CD8-positive, alpha-beta memory T cell (primary cell): ENCODE measurements around the gene CASP1. TPM values are rescaled to one million over a fixed set of nuclear protein-coding genes. Genes with fewer than 3 reads are reported as not detected.

Source experiments
- CTCF ChIA-PET: fragments of 350-600 bp; sonication (Branson Sonifier 250); formaldehyde crosslinking; loops from one replicate; lab custom pipeline; 2021; ENCODE audit warnings: antibody characterized with exemption; lab: Charles Lee
- POLR2A ChIA-PET: fragments of 350-600 bp; sonication (Branson Sonifier 250); formaldehyde crosslinking; loops from one replicate; lab custom pipeline; 2021; ENCODE audit warnings: antibody characterized with exemption; lab: Charles Lee
- DNase-seq, 5 donors: peaks; one replicate each; pipeline versions ENCODE4 v3.0.0 to v3.0.0-alpha.2; 2020 to 2022; ENCODE audit warnings: mixed read lengths in 1 of 5
- H3K27ac ChIP-seq: one replicate; pipeline ENCODE4 v1.7.0; 2013; ENCODE audit warnings: low read depth, mild to moderate bottlenecking, low read length, moderate library complexity
- H3K27me3 ChIP-seq: 2 replicates; pipeline ENCODE4 v1.7.0; 2013; ENCODE audit warnings: low read length, mild to moderate bottlenecking; ENCODE audit not compliant: insufficient read depth, poor library complexity, severe bottlenecking
- H3K36me3 ChIP-seq: 2 replicates; pipeline ENCODE4 v1.7.0; 2013; ENCODE audit warnings: mild to moderate bottlenecking, low read length, moderate library complexity; ENCODE audit not compliant: insufficient read depth
- H3K4me1 ChIP-seq: 2 replicates; pipeline ENCODE4 v1.7.0; 2013; ENCODE audit warnings: mild to moderate bottlenecking, low read length, moderate library complexity; ENCODE audit not compliant: insufficient read depth
- H3K4me3 ChIP-seq: 2 replicates; pipeline ENCODE4 v1.7.0; 2013; ENCODE audit warnings: mild to moderate bottlenecking, low read length
- H3K9me3 ChIP-seq: 2 replicates; pipeline ENCODE4 v1.7.0; 2013; ENCODE audit warnings: mild to moderate bottlenecking, low read length
- H3K27ac Mint-ChIP-seq, 8 donors: one replicate each; pipeline ENCODE4 v1.8.0; 2020 to 2021; ENCODE audit warnings: mixed read lengths in 8 of 8, mild to moderate bottlenecking in 6 of 8, inconsistent platforms in 3 of 8, moderate library complexity in 3 of 8
- H3K27me3 Mint-ChIP-seq, 2 donors: one replicate each; pipeline ENCODE4 v1.8.0; 2020 to 2021; ENCODE audit warnings: mixed read lengths in 2 of 2, mild to moderate bottlenecking in 1 of 2, moderate library complexity in 1 of 2
- H3K36me3 Mint-ChIP-seq, 3 donors: one replicate each; pipeline ENCODE4 v1.8.0; 2020 to 2021; ENCODE audit warnings: mixed read lengths in 3 of 3, inconsistent platforms in 1 of 3, mild to moderate bottlenecking in 1 of 3
- H3K4me1 Mint-ChIP-seq, 3 donors: one replicate each; pipeline ENCODE4 v1.8.0; 2020 to 2021; ENCODE audit warnings: mixed read lengths in 3 of 3, inconsistent platforms in 1 of 3, mild to moderate bottlenecking in 1 of 3
- H3K4me3 Mint-ChIP-seq, 7 donors: one replicate each; pipeline ENCODE4 v1.8.0; 2020 to 2021; ENCODE audit warnings: mixed read lengths in 7 of 7, mild to moderate bottlenecking in 6 of 7, moderate library complexity in 4 of 7, inconsistent platforms in 2 of 7
- H3K9me3 Mint-ChIP-seq, 5 donors: one replicate each; pipeline ENCODE4 v1.8.0; 2020 to 2022; ENCODE audit warnings: mixed read lengths in 5 of 5, mild to moderate bottlenecking in 3 of 5, moderate library complexity in 2 of 5, inconsistent platforms in 1 of 5
- polyA plus RNA-seq: library from polyadenylated mRNA; unstranded; fragments of 300-500 nt; fragmentation: Illumina TruSeq; gene quantifications from one replicate; pipeline ENCODE4 v1.2.3, GENCODE V29; 2021
- total RNA-seq, 2 experiments: library from RNA; stranded (reverse); gene quantifications; one replicate each; pipeline ENCODE4 v1.2.3, GENCODE V29; 2021

The CASP1 gene
- total and polyA plus RNA-seq, 3 experiments from 2014 or later = 30.0 to 152 (median 36.2) TPM

DNA sequence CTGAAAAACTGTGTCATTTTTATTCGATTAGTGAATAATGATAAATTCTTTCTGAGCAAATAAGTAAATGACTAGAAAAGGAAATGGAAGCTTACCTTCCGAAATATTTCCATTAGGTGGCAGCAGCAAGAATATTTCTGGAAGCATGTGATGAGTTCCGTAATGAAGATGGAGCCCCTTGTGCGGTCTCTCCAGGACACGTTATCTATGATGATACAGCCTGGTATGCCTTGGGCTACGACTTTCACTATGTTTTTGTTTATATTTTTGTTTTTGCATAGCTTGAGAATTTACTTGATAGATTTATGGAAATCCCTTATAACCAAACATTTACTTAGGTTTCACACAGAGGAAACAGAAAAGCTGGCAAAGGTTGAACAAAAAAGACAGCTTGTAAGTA is 37.7 kb downstream of the CASP1 start:
- Mint-ChIP-seq H3K27me3 (no peaks in the 10 kb centered on the region), H3K27ac (no peak overlapping the region), H3K36me3 (peaks cover 0 to 14% (median 0%) of the 10 kb centered on the region in 3 donors), H3K9me3 (no peaks in the 10 kb centered on the region), H3K4me3 (no peak overlapping the region), H3K4me1 (peaks cover 9 to 28% (median 19%) of the 10 kb centered on the region in 3 donors)
- no peaks in the 10 kb centered on the region for H3K27me3 ChIP-seq
- DNase-seq = no peak
- H3K36me3 ChIP-seq = no peaks in the 10 kb centered on the region
- no peak overlapping the region for H3K27ac ChIP-seq
- no peak overlapping the region for H3K4me3 ChIP-seq
- CTCF ChIA-PET = no interaction called here
- POLR2A ChIA-PET = no interaction called here
- H3K4me1 ChIP-seq = no peaks in the 10 kb centered on the region
- H3K9me3 ChIP-seq = no peaks in the 10 kb centered on the region

GRCh38 chr11:104995001-104995408 is 39.9 kb downstream of the CASP1 start:
- no peaks in the 10 kb centered on the region for H3K9me3 ChIP-seq
- no peaks in the 10 kb centered on the region for H3K4me1 ChIP-seq
- H3K4me1 Mint-ChIP-seq = peaks cover 5 to 16% (median 13%) of the 10 kb centered on the region in 3 donors
- no peaks in the 10 kb centered on the region for H3K27me3 Mint-ChIP-seq
- no peaks in the 10 kb centered on the region for H3K27me3 ChIP-seq
- POLR2A ChIA-PET = no interaction called here
- peaks cover 0 to 14% (median 0%) of the 10 kb centered on the region in 3 donors for H3K36me3 Mint-ChIP-seq
- H3K27ac Mint-ChIP-seq = no peak overlapping the region
- CTCF ChIA-PET = no interaction called here
- no peak overlapping the region for H3K4me3 ChIP-seq
- H3K36me3 ChIP-seq = no peaks in the 10 kb centered on the region
- no peaks in the 10 kb centered on the region for H3K9me3 Mint-ChIP-seq
- no peak overlapping the region for H3K4me3 Mint-ChIP-seq
- no peak for DNase-seq
- no peak overlapping the region for H3K27ac ChIP-seq

DNA sequence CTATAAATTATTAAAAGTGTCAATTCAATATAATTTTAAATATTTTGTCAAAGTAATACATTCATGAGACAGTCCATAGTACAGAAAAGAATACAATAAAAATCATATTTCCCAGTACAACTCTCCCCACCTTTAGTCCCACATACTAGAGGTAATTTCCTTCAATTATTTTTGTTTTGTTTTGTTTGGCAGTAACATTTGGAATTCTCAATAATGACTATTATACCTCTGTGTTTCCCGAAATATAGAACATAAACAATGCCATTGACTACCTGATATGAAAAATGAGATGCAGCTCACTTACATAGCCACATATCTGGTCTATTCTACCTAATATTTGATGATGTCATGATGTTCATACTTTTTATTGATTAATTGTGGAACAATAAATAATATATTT is 42.2 kb downstream of the CASP1 start:
- POLR2A ChIA-PET = no interaction called here

GRCh38 chr11:104991994-104992393 is 43.0 kb downstream of the CASP1 start:
- Histone ChIP-seq H3K9me3 (no peaks in the 10 kb centered on the region), H3K27me3 (no peaks in the 10 kb centered on the region), H3K4me1 (no peaks in the 10 kb centered on the region), H3K4me3 (no peak overlapping the region), H3K36me3 (no peaks in the 10 kb centered on the region), H3K27ac (no peak overlapping the region)
- Mint-ChIP-seq H3K4me1 (peaks cover 5 to 13% (median 12%) of the 10 kb centered on the region in 3 donors), H3K4me3 (no peak overlapping the region), H3K9me3 (peaks cover 0 to 10% (median 7%) of the 10 kb centered on the region in 5 donors), H3K36me3 (peaks cover 0 to 32% (median 0%) of the 10 kb centered on the region in 3 donors), H3K27me3 (peaks cover 0 to 4% of the 10 kb centered on the region in 2 donors), H3K27ac (no peak overlapping the region)
- ChIA-PET CTCF (interaction anchor here (0.8 kb wide), 1 partner anchor 9 kb away, joined by 3 read pairs; no protein-coding TSS in a partner anchor), POLR2A (no interaction called here)
- no peak for DNase-seq

More for the DNA sequence above, 42.2 kb downstream of the CASP1 start:
- H3K4me3 Mint-ChIP-seq = no peak overlapping the region
- DNase-seq = no peak
- H3K4me1 Mint-ChIP-seq = peaks cover 5 to 13% (median 12%) of the 10 kb centered on the region in 3 donors
- CTCF ChIA-PET = no interaction called here
- no peak overlapping the region for H3K27ac Mint-ChIP-seq
- Histone ChIP-seq H3K4me3 (no peak overlapping the region), H3K36me3 (no peaks in the 10 kb centered on the region), H3K4me1 (no peaks in the 10 kb centered on the region), H3K27me3 (no peaks in the 10 kb centered on the region), H3K9me3 (no peaks in the 10 kb centered on the region), H3K27ac (no peak overlapping the region)
- H3K9me3 Mint-ChIP-seq = peaks cover 0 to 7% (median 5%) of the 10 kb centered on the region in 5 donors
- peaks cover 0 to 26% (median 0%) of the 10 kb centered on the region in 3 donors for H3K36me3 Mint-ChIP-seq
- peaks cover 0 to 4% of the 10 kb centered on the region in 2 donors for H3K27me3 Mint-ChIP-seq

GRCh38 chr11:104984808-104985207 is 50.1 kb downstream of the CASP1 start:
- Mint-ChIP-seq H3K27ac (no peak overlapping the region), H3K27me3 (peaks cover 0 to 4% of the 10 kb centered on the region in 2 donors), H3K4me1 (no peaks in the 10 kb centered on the region), H3K4me3 (no peak overlapping the region), H3K9me3 (peaks cover 0 to 10% (median 7%) of the 10 kb centered on the region in 5 donors), H3K36me3 (peaks cover 0 to 18% (median 0%) of the 10 kb centered on the region in 3 donors)
- DNase-seq = no peak
- no peak overlapping the region for H3K27ac ChIP-seq
- POLR2A ChIA-PET = no interaction called here
- H3K36me3 ChIP-seq = no peaks in the 10 kb centered on the region
- H3K9me3 ChIP-seq = no peaks in the 10 kb centered on the region
- CTCF ChIA-PET = no interaction called here
- no peaks in the 10 kb centered on the region for H3K4me1 ChIP-seq
- H3K4me3 ChIP-seq = no peak overlapping the region
- no peaks in the 10 kb centered on the region for H3K27me3 ChIP-seq

- H3K4me3 ChIP-seq = no peak overlapping the region
- Mint-ChIP-seq H3K4me3 (no peak overlapping the region), H3K27me3 (no peaks in the 10 kb centered on the region), H3K4me1 (no peaks in the 10 kb centered on the region), H3K9me3 (peaks cover 0 to 3% (median 2%) of the 10 kb centered on the region in 5 donors), H3K36me3 (peaks cover 0 to 5% (median 0%) of the 10 kb centered on the region in 3 donors), H3K27ac (no peak overlapping the region)
- H3K27me3 ChIP-seq = no peaks in the 10 kb centered on the region
- no peaks in the 10 kb centered on the region for H3K36me3 ChIP-seq
- ChIA-PET POLR2A (no interaction called here), CTCF (no interaction called here)
- no peak for DNase-seq
- H3K27ac ChIP-seq = no peak overlapping the region
- H3K9me3 ChIP-seq = no peaks in the 10 kb centered on the region
- H3K4me1 ChIP-seq = no peaks in the 10 kb centered on the region
Measured at GRCh38 chr11:104979839-104980238, 55.1 kb downstream of the CASP1 start.

Other genes starting within 250 kb of the CASP1 start
- not detected for gene CASP12, start 136.7 kb downstream of the CASP1 start, total RNA-seq
- not detected for gene CASP12, start 136.7 kb downstream of the CASP1 start, polyA plus RNA-seq
- gene CASP4, start 66.6 kb downstream of the CASP1 start, total RNA-seq = 10 to 100 TPM; 41.9 to 48.8 TPM
- 125 TPM for gene CASP4, start 66.6 kb downstream of the CASP1 start, polyA plus RNA-seq
- not detected for gene CASP5, start 12.0 kb downstream of the CASP1 start, total RNA-seq
- not detected for gene CASP5, start 12.0 kb downstream of the CASP1 start, polyA plus RNA-seq
- 10 to 100 TPM in 1 of 2 experiments, 1 to 10 TPM in 1; 8.0 to 10.3 TPM for gene CARD16, start 10.2 kb upstream of the CASP1 start, total RNA-seq
- gene CARD16, start 10.2 kb upstream of the CASP1 start, polyA plus RNA-seq = 268 TPM
- gene CARD18, start 104.6 kb upstream of the CASP1 start, total RNA-seq = not detected
- not detected for gene CARD18, start 104.6 kb upstream of the CASP1 start, polyA plus RNA-seq